Right cardiac atrium (tissue), 5 donors: ENCODE results near the gene HABP2. TPM values are rescaled to one million over a fixed set of nuclear protein-coding genes. Genes with fewer than 3 reads are reported as not detected.

Source experiments
- ATAC-seq, 2 donors: fragments of 200-7000 bp; cut with Tn5 transposase; one replicate each; pipeline versions ENCODE4 v1.8.0 to v1.9.1; 2020; ENCODE audit warnings: moderate library complexity in 2 of 2, mild to moderate bottlenecking in 1 of 2
- DNase-seq, 3 donors: peaks; one replicate each; pipeline ENCODE4 v3.0.0-alpha.2; 2020
- H3K27ac ChIP-seq: one replicate; pipeline ENCODE4 v1.5.1; 2013; ENCODE audit warnings: mild to moderate bottlenecking, low read length, control low read depth, moderate library complexity
- H3K27me3 ChIP-seq: one replicate; pipeline ENCODE4 v1.6.1; 2013; ENCODE audit not compliant: control insufficient read depth, insufficient read depth
- H3K4me1 ChIP-seq: one replicate; pipeline ENCODE4 v1.6.1; 2013; ENCODE audit warnings: low read length; ENCODE audit not compliant: control insufficient read depth, insufficient read depth
- H3K4me3 ChIP-seq: one replicate; pipeline ENCODE4 v1.5.1; 2013; ENCODE audit warnings: low read length, control low read depth
- H3K9me3 ChIP-seq: one replicate; pipeline ENCODE4 v1.6.1; 2013; ENCODE audit warnings: low read length; ENCODE audit not compliant: control insufficient read depth
- WGBS: extraction: QIAGEN DNeasy Blood & Tissue Kit; methylation state at CpG from one replicate; pipeline ENCODE4 v1.1.7; 2013; 5-methylcytosine and 5-hydroxymethylcytosine counted together
- intact Hi-C, 4 donors: fragments of 100-400 bp; cut with DNase I; formaldehyde crosslinking; loops; one replicate each; pipeline versions ENCODE4 v1.11.0 to v1.14.0; 2022 to 2023
- polyA plus RNA-seq: library from polyadenylated mRNA; stranded (reverse); fragments of 200-250 nt; gene quantifications from one replicate; pipeline ENCODE4 v1.2.3, GENCODE V29; 2013
- total RNA-seq, 4 donors: library from RNA; stranded (reverse); fragmentation: NEBNext Ultra II Directional; extraction: Animal tissue kit (Norgen Biotek cat#: 25700); gene quantifications; one replicate each; pipeline ENCODE4 v1.2.1, GENCODE V29; 2021
- donor health status: healthy with polysubstance abuse.
- donor health status: DM: no; HTN: yes; CAD: no.
- donor health status: DM: no; HTN: no; CAD: no.
- donor health status: DM: no; HTN: yes; CAD: no; lungs with severe emphysema.
- donor health status: DM: yes; HTN: yes; CAD: no.

The HABP2 gene
- total and polyA plus RNA-seq, 5 donors = 0.07 to 0.09 TPM; not detected in 3

GRCh38 chr10:113572520-113573290, 19.9 kb downstream of the HABP2 start:
- WGBS = 23% methylated on average over 11 of the region's 11 CpGs
- no peak for DNase-seq
- no peak for ATAC-seq
- Histone ChIP-seq H3K27ac (no peak overlapping the region), H3K27me3 (no peaks in the 10 kb centered on the region), H3K9me3 (no peaks in the 10 kb centered on the region), H3K4me1 (no peaks in the 10 kb centered on the region), H3K4me3 (no peak overlapping the region)
- intact Hi-C loops = no loop called here

GRCh38 chr10:113573368-113573767, 20.5 kb downstream of the HABP2 start:
- Histone ChIP-seq H3K4me3 (no peak overlapping the region), H3K9me3 (no peaks in the 10 kb centered on the region), H3K27ac (no peak overlapping the region), H3K4me1 (no peaks in the 10 kb centered on the region), H3K27me3 (no peaks in the 10 kb centered on the region)
- DNase-seq (no peak), ATAC-seq (no peak)
- WGBS = 84% methylated on average over 1 of the region's 1 CpG
- intact Hi-C loops = no loop called here

- Histone ChIP-seq H3K27me3 (no peaks in the 10 kb centered on the region), H3K9me3 (no peaks in the 10 kb centered on the region), H3K4me3 (no peak overlapping the region), H3K27ac (no peak overlapping the region), H3K4me1 (no peaks in the 10 kb centered on the region)
- DNase-seq = no peak
- intact Hi-C loops = no loop called here
- WGBS = 72% methylated on average over 4 of the region's 4 CpGs
- no peak for ATAC-seq
These were observed 24.0 kb downstream of the HABP2 start for GRCh38 chr10:113576852-113577251.

- WGBS = 94% methylated on average over 1 of the region's 1 CpG
These were observed 25.9 kb downstream of the HABP2 start for GRCh38 chr10:113578773-113579172.

GRCh38 chr10:113581092-113581491, 28.2 kb downstream of the HABP2 start:
- 80% methylated on average over 1 of the region's 1 CpG for WGBS
- ATAC-seq = no peak
- H3K9me3 ChIP-seq = no peaks in the 10 kb centered on the region
- intact Hi-C loops = no loop called here
- H3K4me3 ChIP-seq = no peak overlapping the region
- no peaks in the 10 kb centered on the region for H3K4me1 ChIP-seq
- no peaks in the 10 kb centered on the region for H3K27me3 ChIP-seq
- no peak overlapping the region for H3K27ac ChIP-seq
- DNase-seq = no peak

More at GRCh38 chr10:113578773-113579172, 25.9 kb downstream of the HABP2 start:
- H3K9me3 ChIP-seq = no peaks in the 10 kb centered on the region
- intact Hi-C loops = no loop called here
- no peak overlapping the region for H3K4me3 ChIP-seq
- DNase-seq = no peak
- ATAC-seq = no peak
- no peaks in the 10 kb centered on the region for H3K4me1 ChIP-seq
- H3K27me3 ChIP-seq = no peaks in the 10 kb centered on the region
- H3K27ac ChIP-seq = no peak overlapping the region

- WGBS = 55% methylated on average over 3 of the region's 3 CpGs
- intact Hi-C loops = no loop called here
- H3K4me1 ChIP-seq = no peaks in the 10 kb centered on the region
- H3K4me3 ChIP-seq = no peak overlapping the region
- ATAC-seq = no peak
- H3K9me3 ChIP-seq = no peaks in the 10 kb centered on the region
- H3K27ac ChIP-seq = no peak overlapping the region
- no peaks in the 10 kb centered on the region for H3K27me3 ChIP-seq
- no peak for DNase-seq
These were observed 30.7 kb downstream of the HABP2 start for GRCh38 chr10:113583571-113583970.

- no peaks in the 10 kb centered on the region for H3K4me1 ChIP-seq
- H3K9me3 ChIP-seq = no peaks in the 10 kb centered on the region
- 67% methylated on average over 1 of the region's 1 CpG for WGBS
- H3K27me3 ChIP-seq = no peaks in the 10 kb centered on the region
- H3K27ac ChIP-seq = no peak overlapping the region
- DNase-seq = no peak
- H3K4me3 ChIP-seq = no peak overlapping the region
- intact Hi-C loops = no loop called here
- ATAC-seq = peak in 1 of 2 donors; percentile 11
These were observed 33.1 kb downstream of the HABP2 start for GRCh38 chr10:113585949-113586348.

- intact Hi-C loops = no loop called here
- 77% methylated on average over 13 of the region's 13 CpGs for WGBS
- H3K27me3 ChIP-seq = no peaks in the 10 kb centered on the region
- no peaks in the 10 kb centered on the region for H3K9me3 ChIP-seq
- H3K27ac ChIP-seq = no peak overlapping the region
- DNase-seq (no peak), ATAC-seq (no peak)
- no peak overlapping the region for H3K4me3 ChIP-seq
- H3K4me1 ChIP-seq = no peaks in the 10 kb centered on the region
These were observed 36.4 kb downstream of the HABP2 start for GRCh38 chr10:113589201-113589770.

- Histone ChIP-seq H3K27ac (no peak overlapping the region), H3K9me3 (no peaks in the 10 kb centered on the region), H3K4me1 (no peaks in the 10 kb centered on the region), H3K27me3 (no peaks in the 10 kb centered on the region), H3K4me3 (no peak overlapping the region)
- intact Hi-C loops = no loop called here
- WGBS = 81% methylated on average over 12 of the region's 12 CpGs
- no peak for ATAC-seq
- no peak for DNase-seq
These were observed 37.7 kb downstream of the HABP2 start for GRCh38 chr10:113590581-113590980.

GRCh38 chr10:113592380-113592779, 39.5 kb downstream of the HABP2 start:
- DNase-seq (no peak), ATAC-seq (no peak)
- Histone ChIP-seq H3K4me1 (no peaks in the 10 kb centered on the region), H3K9me3 (no peaks in the 10 kb centered on the region), H3K27me3 (no peaks in the 10 kb centered on the region), H3K27ac (no peak overlapping the region), H3K4me3 (no peak overlapping the region)
- WGBS = 82% methylated on average over 8 of the region's 8 CpGs
- intact Hi-C loops = no loop called here

GRCh38 chr10:113594652-113595051, 41.8 kb downstream of the HABP2 start:
- Histone ChIP-seq H3K4me1 (no peaks in the 10 kb centered on the region), H3K9me3 (no peaks in the 10 kb centered on the region), H3K27me3 (no peaks in the 10 kb centered on the region), H3K4me3 (no peak overlapping the region), H3K27ac (no peak overlapping the region)
- 88% methylated on average over 13 of the region's 13 CpGs for WGBS
- no peak for ATAC-seq
- no peak for DNase-seq
- intact Hi-C loops = no loop called here
